SK-N-SH (cell line): ENCODE measurements around the gene SLAMF9. TPM values are rescaled to one million over a fixed set of nuclear protein-coding genes. Genes with fewer than 3 reads are reported as not detected.

Experiments used
- CTCF ChIA-PET: fragments of 300-600, 350-600 bp; formaldehyde crosslinking; extraction: SDS; loops from one replicate; lab custom pipeline; 2021; lab: Yijun Ruan, JAX
- POLR2A ChIA-PET: fragments of 350-600 bp; sonication (Branson Sonifier 250); formaldehyde crosslinking; extraction: SDS; loops from one replicate; lab custom pipeline; 2020; ENCODE audit warnings: antibody characterized with exemption, inconsistent platforms; lab: Yijun Ruan, JAX
- DNase-seq: peaks from one replicate; pipeline ENCODE4 v3.0.0; 2012
- H2AFZ ChIP-seq: fragments of 200-600 bp; sonication (generic); 2 replicates; pipeline ENCODE4 v1.8.1; 2016; ENCODE audit warnings: antibody characterized with exemption, mild to moderate bottlenecking, low read depth
- H3F3A ChIP-seq: fragments of 200-600 bp; sonication (generic); replicated peaks from 2 replicates; pipeline ENCODE3; 2016; ENCODE audit warnings: antibody characterized with exemption, mild to moderate bottlenecking; ENCODE audit not compliant: insufficient read depth
- H3K27ac ChIP-seq, 2 experiments: fragments of 200-500 bp in 1 of 2; fragments of 200-600 bp in 1 of 2; sonication (Bioruptor generic) in 1 of 2; sonication (generic), shearing (Covaris generic) in 1 of 2; 2 replicates each; pipeline versions ENCODE4 v1.5.1 to v1.6.1; 2014 to 2016; ENCODE audit warnings: low read depth in 2 of 2, inconsistent platforms in 1 of 2, low read length in 1 of 2, mild to moderate bottlenecking in 1 of 2, mixed read lengths in 1 of 2
- H3K27me3 ChIP-seq: fragments of 200-600 bp; sonication (generic), shearing (Covaris generic); 2 replicates; pipeline ENCODE4 v1.6.1; 2016; ENCODE audit warnings: mixed run types; ENCODE audit not compliant: insufficient read depth
- H3K36me3 ChIP-seq, 2 experiments: fragments of 200-500 bp in 1 of 2; fragments of 200-600 bp in 1 of 2; sonication (Bioruptor generic) in 1 of 2; sonication (generic) in 1 of 2; replicated peaks in 1 of 2; 2 replicates each; pipeline versions ENCODE3 to v1.5.1; 2014 to 2016; ENCODE audit warnings: low read length in 1 of 2, mild to moderate bottlenecking in 1 of 2; ENCODE audit not compliant: insufficient read depth in 2 of 2, control insufficient read depth in 1 of 2
- H3K4me1 ChIP-seq, 2 experiments: fragments of 200-500 bp in 1 of 2; fragments of 200-600 bp in 1 of 2; sonication (Bioruptor generic) in 1 of 2; sonication (generic), shearing (Covaris generic) in 1 of 2; 2 replicates each; pipeline versions ENCODE4 v1.5.1 to v1.6.1; 2014 to 2016; ENCODE audit warnings: low read depth in 1 of 2, low read length in 1 of 2, mixed run types in 1 of 2; ENCODE audit not compliant: insufficient read depth in 2 of 2, control insufficient read depth in 1 of 2
- H3K4me2 ChIP-seq: fragments of 200-600 bp; sonication (generic), shearing (Covaris generic); 2 replicates; pipeline ENCODE4 v1.6.1; 2017; ENCODE audit warnings: mixed run types
- H3K4me3 ChIP-seq, 2 experiments: fragments of 200-500 bp in 1 of 2; fragments of 200-600 bp in 1 of 2; sonication (Bioruptor generic) in 1 of 2; sonication (generic), shearing (Covaris generic) in 1 of 2; 2 replicates each; pipeline versions ENCODE4 v1.5.1 to v1.8.1; 2014 to 2016; ENCODE audit warnings: low read depth in 2 of 2, inconsistent platforms in 1 of 2, low read length in 1 of 2, mild to moderate bottlenecking in 1 of 2, mixed read lengths in 1 of 2, moderate library complexity in 1 of 2
- H3K79me2 ChIP-seq: fragments of 200-600 bp; sonication (generic); 2 replicates; pipeline ENCODE4 v1.8.1; 2017; ENCODE audit warnings: mild to moderate bottlenecking; ENCODE audit not compliant: insufficient read depth
- H3K9ac ChIP-seq: fragments of 200-600 bp; sonication (generic); 2 replicates; pipeline ENCODE4 v1.6.1; 2017; ENCODE audit warnings: mixed run types
- H3K9me2 ChIP-seq: fragments of 200-600 bp; sonication (generic); 2 replicates; pipeline ENCODE4 v1.6.1; 2017; ENCODE audit warnings: mixed run types
- H3K9me3 ChIP-seq: fragments of 200-600 bp; sonication (generic); 2 replicates; pipeline ENCODE4 v1.6.1; 2017; ENCODE audit warnings: mixed run types, mild to moderate bottlenecking, moderate library complexity
- H4K20me1 ChIP-seq: fragments of 200-600 bp; sonication (generic); 2 replicates; pipeline ENCODE4 v1.6.1; 2017; ENCODE audit warnings: mild to moderate bottlenecking, mixed run types; ENCODE audit not compliant: insufficient read depth
- EZH2phosphoT487 ChIP-seq: fragments of 200-600 bp; sonication (generic); IDR thresholded peaks from 2 replicates; pipeline ENCODE4 v1.6.1; 2017; ENCODE audit warnings: low read depth, mixed run types, mild to moderate bottlenecking, antibody characterized with exemption, moderate library complexity, borderline replicate concordance
- FOXJ3 ChIP-seq: sonication (generic); formaldehyde crosslinking; IDR thresholded peaks from 2 replicates; pipeline ENCODE4 v1.5.1; 2020; ENCODE audit warnings: mild to moderate bottlenecking, missing genetic modification reagents
- MEF2A ChIP-seq: IDR thresholded peaks from 2 replicates; pipeline ENCODE4 v1.4.0; 2012; ENCODE audit warnings: low read depth, borderline replicate concordance
- NFIC ChIP-seq: IDR thresholded peaks from 2 replicates; pipeline ENCODE4 v1.4.0; 2012; ENCODE audit warnings: borderline replicate concordance
- NRF1 ChIP-seq: IDR thresholded peaks from 2 replicates; pipeline ENCODE4 v1.6.1; 2012; ENCODE audit warnings: low read depth, mild to moderate bottlenecking, low read length
- POLR2AphosphoS5 ChIP-seq: IDR thresholded peaks from 2 replicates; pipeline ENCODE4 v1.6.1; 2012; ENCODE audit warnings: low read depth, low read length
- RCOR1 ChIP-seq: fragments of 150-350 bp; IDR thresholded peaks from 2 replicates; pipeline ENCODE4 v1.6.1; 2017; ENCODE audit warnings: antibody characterized with exemption, low read length
- RXRA ChIP-seq: IDR thresholded peaks from 2 replicates; pipeline ENCODE4 v1.4.0; 2012; ENCODE audit warnings: low read depth, mild to moderate bottlenecking, borderline replicate concordance
- SMC3 ChIP-seq: IDR thresholded peaks from 2 replicates; pipeline ENCODE4 v1.6.1; 2012; ENCODE audit warnings: low read depth, low read length, improper control_type of control experiment
- TCF12 ChIP-seq: IDR thresholded peaks from 2 replicates; pipeline ENCODE4 v1.4.0; 2012
- WGBS: methylation state at CpG from one replicate; pipeline ENCODE4 v1.1.6; 2017; ENCODE audit warnings: low lambda C conversion rate; 5-methylcytosine and 5-hydroxymethylcytosine counted together
- polyA plus RNA-seq, 3 experiments: library from polyadenylated mRNA; depleted of rRNA; stranded (reverse); fragments of >200 nt; gene quantifications; 2 replicates each; pipeline ENCODE4 v1.2.3, GENCODE V29; 2012
- TF ChIP-seq, protein P1 (sequence below): IDR thresholded peaks from 2 replicates; pipeline ENCODE4 v1.6.1; 2012; ENCODE audit warnings: mild to moderate bottlenecking, low read depth, low read length, moderate library complexity
- TF ChIP-seq, protein P2 (sequence below): fragments of 200-600 bp; sonication (generic); IDR thresholded peaks from 2 replicates; pipeline ENCODE4 v1.6.1; 2017; ENCODE audit warnings: antibody characterized with exemption, mild to moderate bottlenecking, moderate library complexity
- TF ChIP-seq, protein P3 (sequence below): IDR thresholded peaks from 2 replicates; pipeline ENCODE4 v1.4.0; 2012; ENCODE audit warnings: low read depth

Gene SLAMF9
- polyA plus RNA-seq, 1 of the 3 experiments (the other 2 are of a cell fraction), result 0.12 TPM

DNA sequence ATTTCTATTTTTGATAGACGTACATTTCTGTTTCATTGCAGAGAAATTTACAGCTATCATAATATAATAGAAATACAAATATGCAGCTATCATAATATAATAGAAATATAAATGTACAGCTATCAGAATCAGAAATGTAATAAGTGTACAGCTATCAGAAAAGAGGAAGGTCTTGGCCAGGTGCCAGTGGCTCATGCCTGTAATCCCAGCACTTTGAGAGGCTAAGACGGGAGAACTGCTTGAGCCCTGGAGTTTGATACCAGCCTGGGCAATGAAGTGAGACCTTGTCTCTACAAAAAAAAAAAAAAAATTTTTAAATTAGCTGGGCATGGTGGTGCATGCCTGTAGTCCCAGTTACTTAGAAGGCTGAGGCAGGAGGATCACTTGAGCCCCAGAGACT is 39.9 kb upstream of the SLAMF9 start:
- H3K9me2 ChIP-seq, result no peaks in the 10 kb centered on the region
- H3K9me3 ChIP-seq, result no peaks in the 10 kb centered on the region
- TF ChIP-seq RCOR1 (no peak), FOXJ3 (CRISPR knock-in tag) (no peak), POLR2AphosphoS5 (no peak), RXRA (no peak), SMC3 (no peak), NFIC (no peak), NRF1 (no peak), MEF2A (no peak)
- TF ChIP-seq, protein P1, sequence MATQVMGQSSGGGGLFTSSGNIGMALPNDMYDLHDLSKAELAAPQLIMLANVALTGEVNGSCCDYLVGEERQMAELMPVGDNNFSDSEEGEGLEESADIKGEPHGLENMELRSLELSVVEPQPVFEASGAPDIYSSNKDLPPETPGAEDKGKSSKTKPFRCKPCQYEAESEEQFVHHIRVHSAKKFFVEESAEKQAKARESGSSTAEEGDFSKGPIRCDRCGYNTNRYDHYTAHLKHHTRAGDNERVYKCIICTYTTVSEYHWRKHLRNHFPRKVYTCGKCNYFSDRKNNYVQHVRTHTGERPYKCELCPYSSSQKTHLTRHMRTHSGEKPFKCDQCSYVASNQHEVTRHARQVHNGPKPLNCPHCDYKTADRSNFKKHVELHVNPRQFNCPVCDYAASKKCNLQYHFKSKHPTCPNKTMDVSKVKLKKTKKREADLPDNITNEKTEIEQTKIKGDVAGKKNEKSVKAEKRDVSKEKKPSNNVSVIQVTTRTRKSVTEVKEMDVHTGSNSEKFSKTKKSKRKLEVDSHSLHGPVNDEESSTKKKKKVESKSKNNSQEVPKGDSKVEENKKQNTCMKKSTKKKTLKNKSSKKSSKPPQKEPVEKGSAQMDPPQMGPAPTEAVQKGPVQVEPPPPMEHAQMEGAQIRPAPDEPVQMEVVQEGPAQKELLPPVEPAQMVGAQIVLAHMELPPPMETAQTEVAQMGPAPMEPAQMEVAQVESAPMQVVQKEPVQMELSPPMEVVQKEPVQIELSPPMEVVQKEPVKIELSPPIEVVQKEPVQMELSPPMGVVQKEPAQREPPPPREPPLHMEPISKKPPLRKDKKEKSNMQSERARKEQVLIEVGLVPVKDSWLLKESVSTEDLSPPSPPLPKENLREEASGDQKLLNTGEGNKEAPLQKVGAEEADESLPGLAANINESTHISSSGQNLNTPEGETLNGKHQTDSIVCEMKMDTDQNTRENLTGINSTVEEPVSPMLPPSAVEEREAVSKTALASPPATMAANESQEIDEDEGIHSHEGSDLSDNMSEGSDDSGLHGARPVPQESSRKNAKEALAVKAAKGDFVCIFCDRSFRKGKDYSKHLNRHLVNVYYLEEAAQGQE, result no peak
- TF ChIP-seq, protein P2, sequence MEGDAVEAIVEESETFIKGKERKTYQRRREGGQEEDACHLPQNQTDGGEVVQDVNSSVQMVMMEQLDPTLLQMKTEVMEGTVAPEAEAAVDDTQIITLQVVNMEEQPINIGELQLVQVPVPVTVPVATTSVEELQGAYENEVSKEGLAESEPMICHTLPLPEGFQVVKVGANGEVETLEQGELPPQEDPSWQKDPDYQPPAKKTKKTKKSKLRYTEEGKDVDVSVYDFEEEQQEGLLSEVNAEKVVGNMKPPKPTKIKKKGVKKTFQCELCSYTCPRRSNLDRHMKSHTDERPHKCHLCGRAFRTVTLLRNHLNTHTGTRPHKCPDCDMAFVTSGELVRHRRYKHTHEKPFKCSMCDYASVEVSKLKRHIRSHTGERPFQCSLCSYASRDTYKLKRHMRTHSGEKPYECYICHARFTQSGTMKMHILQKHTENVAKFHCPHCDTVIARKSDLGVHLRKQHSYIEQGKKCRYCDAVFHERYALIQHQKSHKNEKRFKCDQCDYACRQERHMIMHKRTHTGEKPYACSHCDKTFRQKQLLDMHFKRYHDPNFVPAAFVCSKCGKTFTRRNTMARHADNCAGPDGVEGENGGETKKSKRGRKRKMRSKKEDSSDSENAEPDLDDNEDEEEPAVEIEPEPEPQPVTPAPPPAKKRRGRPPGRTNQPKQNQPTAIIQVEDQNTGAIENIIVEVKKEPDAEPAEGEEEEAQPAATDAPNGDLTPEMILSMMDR, result no peak
- no peak overlapping the region for H2AFZ ChIP-seq
- H3K4me3 ChIP-seq, result no peak overlapping the region
- ChIA-PET POLR2A (no interaction called here), CTCF (interaction anchor here (0.9 to 6.3 kb wide), 3 partner anchors 13 to 298 kb away, joined by 3 to 65 read pairs (median 3); no protein-coding TSS in a partner anchor)
- no peak overlapping the region for H3K9ac ChIP-seq
- no peaks in the 10 kb centered on the region for H3K36me3 ChIP-seq
- H3K27ac ChIP-seq, result no peak overlapping the region
- WGBS, result 78% methylated on average over 2 of the region's 2 CpGs
- no peaks in the 10 kb centered on the region for H3K27me3 ChIP-seq
- H3F3A ChIP-seq, result peaks cover 18% of the 10 kb centered on the region
- H3K4me2 ChIP-seq, result no peak overlapping the region
- no peaks in the 10 kb centered on the region for H3K79me2 ChIP-seq
- no peak for DNase-seq
- H4K20me1 ChIP-seq, result no peaks in the 10 kb centered on the region
- H3K4me1 ChIP-seq, result no peaks in the 10 kb centered on the region

DNA sequence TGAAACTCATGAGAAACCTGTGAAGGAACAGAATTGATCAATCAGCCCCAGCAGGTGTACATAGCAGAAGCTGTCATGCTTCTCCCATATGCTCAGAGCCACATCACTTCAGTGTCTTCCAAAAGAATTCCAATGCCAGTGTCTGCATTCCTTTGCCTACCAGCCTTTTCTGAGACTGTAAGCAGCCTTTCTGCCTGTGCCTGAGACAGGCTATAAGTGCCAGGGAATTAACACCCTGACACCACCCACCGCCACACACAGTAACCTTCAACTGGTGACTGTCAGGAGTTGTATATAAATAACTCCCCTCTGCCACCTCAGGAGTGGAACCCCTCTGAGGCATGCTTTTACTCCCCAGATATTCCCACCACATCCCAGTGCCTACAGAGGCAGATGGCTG is 38.1 kb upstream of the SLAMF9 start:
- no peaks in the 10 kb centered on the region for H4K20me1 ChIP-seq
- ChIA-PET POLR2A (no interaction called here), CTCF (interaction anchor here (0.6 to 6.3 kb wide), 4 partner anchors 15 to 257 kb away, joined by 3 to 65 read pairs (median 3); partner anchors contain the start of gene IGSF9)
- no peak overlapping the region for H3K4me3 ChIP-seq
- H3K4me1 ChIP-seq, result no peaks in the 10 kb centered on the region
- peaks cover 18% of the 10 kb centered on the region for H3F3A ChIP-seq
- no peaks in the 10 kb centered on the region for H3K9me3 ChIP-seq
- H3K9ac ChIP-seq, result no peak overlapping the region
- DNase-seq, result no peak
- TF ChIP-seq TCF12, result peak; percentile 22; the same call in 1 of the 2 replicates
- no peak for TF ChIP-seq MEF2A
- TF ChIP-seq EZH2phosphoT487, result no peak
- TF ChIP-seq, protein P3, sequence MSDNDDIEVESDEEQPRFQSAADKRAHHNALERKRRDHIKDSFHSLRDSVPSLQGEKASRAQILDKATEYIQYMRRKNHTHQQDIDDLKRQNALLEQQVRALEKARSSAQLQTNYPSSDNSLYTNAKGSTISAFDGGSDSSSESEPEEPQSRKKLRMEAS, result 0 out of 2 replicates have a peak, but pooled peaks have one; percentile 15
- no peaks in the 10 kb centered on the region for H3K36me3 ChIP-seq
- no peaks in the 10 kb centered on the region for H3K79me2 ChIP-seq
- H3K27me3 ChIP-seq, result no peaks in the 10 kb centered on the region
- H3K9me2 ChIP-seq, result no peaks in the 10 kb centered on the region
- H3K4me2 ChIP-seq, result no peak overlapping the region
- WGBS, result 22% methylated on average over 1 of the region's 1 CpG
- H2AFZ ChIP-seq, result peak overlapping the region; percentile 35; the same call in 1 of the 2 replicates
- no peak overlapping the region for H3K27ac ChIP-seq
